Hepatocyte (in vitro differentiated cells): ENCODE data around the gene OGDH. TPM values are rescaled to one million over a fixed set of nuclear protein-coding genes. Genes with fewer than 3 reads are reported as not detected.

Source experiments
- DNase-seq: peaks from one replicate; pipeline ENCODE4 v3.0.0-alpha.2; 2016; ENCODE audit warnings: low spot score
- H2AFZ ChIP-seq: fragments of 200-600 bp; sonication (generic); 2 replicates; pipeline ENCODE4 v1.6.0; 2016; ENCODE audit warnings: antibody characterized with exemption, mild to moderate bottlenecking
- H3K27ac ChIP-seq: fragments of 200-600 bp; sonication (generic); 2 replicates; pipeline ENCODE4 v1.5.1; 2016; ENCODE audit warnings: mild to moderate bottlenecking
- H3K27me3 ChIP-seq: fragments of 200-600 bp; sonication (generic); 2 replicates; pipeline ENCODE4 v1.6.1; 2016
- H3K36me3 ChIP-seq: fragments of 200-600 bp; sonication (generic); replicated peaks from 2 replicates; pipeline ENCODE4 v1.5.1; 2016; ENCODE audit warnings: low read depth; ENCODE audit not compliant: insufficient read depth
- H3K4me1 ChIP-seq: fragments of 200-600 bp; sonication (generic); 2 replicates; pipeline ENCODE4 v1.5.1; 2016; ENCODE audit warnings: mild to moderate bottlenecking, moderate library complexity; ENCODE audit not compliant: insufficient read depth
- H3K4me2 ChIP-seq: fragments of 200-600 bp; sonication (generic); 2 replicates; pipeline ENCODE4 v1.6.0; 2016
- H3K4me3 ChIP-seq: fragments of 200-600 bp; sonication (generic); 2 replicates; pipeline ENCODE4 v1.5.1; 2016; ENCODE audit warnings: mild to moderate bottlenecking
- H3K79me2 ChIP-seq: fragments of 200-600 bp; sonication (generic); 2 replicates; pipeline ENCODE4 v1.6.0; 2017; ENCODE audit warnings: mild to moderate bottlenecking
- H3K9me2 ChIP-seq: fragments of 200-600 bp; sonication (generic); replicated peaks from 2 replicates; pipeline ENCODE4 v1.6.0; 2017; ENCODE audit warnings: mild to moderate bottlenecking; ENCODE audit not compliant: insufficient read depth
- H3K9me3 ChIP-seq: fragments of 200-600 bp; sonication (generic); 2 replicates; pipeline ENCODE4 v1.5.1; 2016; ENCODE audit warnings: low read depth, mild to moderate bottlenecking
- H4K20me1 ChIP-seq: fragments of 200-600 bp; sonication (generic); 2 replicates; pipeline ENCODE4 v1.6.0; 2016; ENCODE audit warnings: mild to moderate bottlenecking; ENCODE audit not compliant: insufficient read depth, poor library complexity, severe bottlenecking
- CTCF ChIP-seq: fragments of 200-600 bp; sonication (generic); IDR thresholded peaks from 2 replicates; pipeline ENCODE4 v1.5.1; 2016; ENCODE audit warnings: antibody characterized with exemption, mild to moderate bottlenecking; ENCODE audit not compliant: poor library complexity
- EZH2 ChIP-seq: fragments of 200-600 bp; sonication (generic); IDR thresholded peaks from 2 replicates; pipeline ENCODE4 v1.6.1; 2016; ENCODE audit warnings: antibody characterized with exemption, mild to moderate bottlenecking, borderline replicate concordance
- EZH2phosphoT487 ChIP-seq: fragments of 200-600 bp; sonication (generic); IDR thresholded peaks from one replicate; pipeline ENCODE4 v1.6.1; 2018; ENCODE audit warnings: antibody characterized with exemption, mild to moderate bottlenecking, low read depth, moderate library complexity; ENCODE audit not compliant: unreplicated experiment, severe bottlenecking
- WGBS: methylation state at CpG from one replicate; pipeline ENCODE4 v1.1.6; 2016; ENCODE audit warnings: low lambda C conversion rate; ENCODE audit errors: missing lambda C conversion rate; 5-methylcytosine and 5-hydroxymethylcytosine counted together
- polyA plus RNA-seq: library from polyadenylated mRNA; unstranded; fragments of >200 nt; fragmentation: Nextera tagmentation; extraction: Ambion mirVana; gene quantifications from 2 replicates; pipeline ENCODE4 v1.2.1, GENCODE V29; 2016
- total RNA-seq: library from RNA; depleted of rRNA; stranded (reverse); fragments of >200 nt; gene quantifications from 2 replicates; pipeline ENCODE4 v1.2.3, GENCODE V29; 2014

The OGDH gene
- total and polyA plus RNA-seq, 2 experiments from 2014 or later = 40.8 to 65.3 TPM

- no peak for DNase-seq
- peaks cover 12% of the 10 kb centered on the region for H3K4me1 ChIP-seq
- no peak overlapping the region for H3K4me2 ChIP-seq
- peaks cover 63% of the 10 kb centered on the region for H3K79me2 ChIP-seq
- no peaks in the 10 kb centered on the region for H3K27me3 ChIP-seq
- H3K4me3 ChIP-seq = no peak overlapping the region
- no peak for TF ChIP-seq CTCF
- TF ChIP-seq EZH2phosphoT487 = no peak
- TF ChIP-seq EZH2 = no peak
- WGBS = 96% methylated on average over 11 of the region's 11 CpGs
- peaks cover 14% of the 10 kb centered on the region for H4K20me1 ChIP-seq
- no peaks in the 10 kb centered on the region for H3K36me3 ChIP-seq
- H3K9me2 ChIP-seq = no peaks in the 10 kb centered on the region
- no peak overlapping the region for H2AFZ ChIP-seq
- H3K27ac ChIP-seq = no peak overlapping the region
- H3K9me3 ChIP-seq = no peaks in the 10 kb centered on the region
Measured at GRCh38 chr7:44754802-44755697, 148.6 kb downstream of the OGDH start.

- Histone ChIP-seq H3K36me3 (no peaks in the 10 kb centered on the region), H3K9me3 (no peaks in the 10 kb centered on the region), H3K9me2 (no peaks in the 10 kb centered on the region), H3K27ac (no peak overlapping the region), H3K4me1 (peaks cover 8% of the 10 kb centered on the region), H3K4me3 (no peak overlapping the region), H4K20me1 (peaks cover 9% of the 10 kb centered on the region), H2AFZ (no peak overlapping the region), H3K79me2 (peaks cover 54% of the 10 kb centered on the region), H3K27me3 (no peaks in the 10 kb centered on the region), H3K4me2 (no peak overlapping the region)
- no peak for TF ChIP-seq EZH2phosphoT487
- no peak for TF ChIP-seq EZH2
- no peak for TF ChIP-seq CTCF
- 93% methylated on average over 17 of the region's 17 CpGs for WGBS
- no peak for DNase-seq
Measured at GRCh38 chr7:44755698-44756627, 149.5 kb downstream of the OGDH start.

GRCh38 chr7:44756904-44757303, 150.5 kb downstream of the OGDH start:
- Histone ChIP-seq H3K36me3 (no peaks in the 10 kb centered on the region), H3K27me3 (no peaks in the 10 kb centered on the region), H4K20me1 (peaks cover 6% of the 10 kb centered on the region), H3K4me1 (no peaks in the 10 kb centered on the region), H3K79me2 (peaks cover 44% of the 10 kb centered on the region), H3K4me2 (no peak overlapping the region), H3K27ac (no peak overlapping the region), H3K4me3 (no peak overlapping the region), H3K9me2 (no peaks in the 10 kb centered on the region), H3K9me3 (no peaks in the 10 kb centered on the region), H2AFZ (no peak overlapping the region)
- no peak for TF ChIP-seq EZH2phosphoT487
- no peak for TF ChIP-seq EZH2
- TF ChIP-seq CTCF = no peak
- WGBS = 88% methylated on average over 12 of the region's 12 CpGs
- no peak for DNase-seq
